M059J (cell line): ENCODE data around the gene GOT2. TPM values are rescaled to one million over a fixed set of nuclear protein-coding genes. Genes with fewer than 3 reads are reported as not detected.
"Not testable (repeated sequence)": the region's sequence is repeated elsewhere in the genome, so short reads cannot be mapped to it uniquely, and the experiment has no call there.

Experiments
- DNase-seq: peaks from one replicate; pipeline ENCODE4 v3.0.0-alpha.2; 2012; ENCODE audit warnings: low read depth
- total RNA-seq: library from RNA; depleted of rRNA; stranded (reverse); fragments of >200 nt; shearing (Covaris generic); gene quantifications from 2 replicates; pipeline ENCODE4 v1.2.3, GENCODE V29; 2014; rRNA removed

The GOT2 gene
- 111 and 136 TPM in 2 replicates for total RNA-seq

GRCh38 chr16:58733671-58734458, at the start of gene GOT2:
Gene GOT2, minus strand, starts transcription at chr16:58734316. Its CDS starts 88 bp downstream, at chr16:58734228.
- DNase-seq, result peak; percentile 85

- DNase-seq, result not testable (repeated sequence)
These were observed 45.2 kb upstream of the GOT2 start for GRCh38 chr16:58779291-58779690.

- no peak for DNase-seq
These were observed 39.8 kb upstream of the GOT2 start for GRCh38 chr16:58773870-58774269.

- DNase-seq, result no peak
These were observed 34.0 kb upstream of the GOT2 start for GRCh38 chr16:58768145-58768544.

GRCh38 chr16:58767581-58767980, 33.5 kb upstream of the GOT2 start:
- no peak for DNase-seq

GRCh38 chr16:58756650-58757332, 22.7 kb upstream of the GOT2 start:
- DNase-seq, result no peak

- peak; percentile 74 for DNase-seq
These were observed 22.0 kb upstream of the GOT2 start for GRCh38 chr16:58755989-58756649.

- no peak for DNase-seq
These were observed 19.6 kb upstream of the GOT2 start for GRCh38 chr16:58753711-58754134.

GRCh38 chr16:58744497-58744896, 10.4 kb upstream of the GOT2 start:
- no peak for DNase-seq

- no peak for DNase-seq
These were observed 7.9 kb upstream of the GOT2 start for GRCh38 chr16:58741976-58742375.

GRCh38 chr16:58741166-58741565, 7.0 kb upstream of the GOT2 start:
- DNase-seq, result no peak

- DNase-seq, result no peak
These were observed 4.7 kb upstream of the GOT2 start for GRCh38 chr16:58738672-58739296.

GRCh38 chr16:58736341-58736740, 2.2 kb upstream of the GOT2 start:
- DNase-seq, result not testable (repeated sequence)

GRCh38 chr16:58734459-58734787, 307 bp upstream of the GOT2 start:
- DNase-seq, result no peak

GRCh38 chr16:58733248-58733670, 857 bp downstream of the GOT2 start:
- peak; percentile 18 for DNase-seq

GRCh38 chr16:58732545-58733247, 1.4 kb downstream of the GOT2 start:
- peak; percentile 72 for DNase-seq

GRCh38 chr16:58730724-58731370, 3.3 kb downstream of the GOT2 start:
- DNase-seq, result no peak

- DNase-seq, result no peak
These were observed 6.1 kb downstream of the GOT2 start for GRCh38 chr16:58727796-58728568.

GRCh38 chr16:58727028-58727781, 6.9 kb downstream of the GOT2 start:
- DNase-seq, result no peak
